GM10266 (cell line): ENCODE results near the gene TRHDE.

Source experiments
- DNase-seq: peaks from one replicate; pipeline ENCODE4 v3.0.0; 2012; ENCODE audit errors: extremely low spot score
- CTCF ChIP-seq: IDR thresholded peaks from 2 replicates; pipeline ENCODE4 v1.5.1; 2012; ENCODE audit warnings: mild to moderate bottlenecking, low read depth; ENCODE audit not compliant: control insufficient read depth, insufficient read depth; ENCODE audit errors: missing control alignments

TRHDE gene

DNA sequence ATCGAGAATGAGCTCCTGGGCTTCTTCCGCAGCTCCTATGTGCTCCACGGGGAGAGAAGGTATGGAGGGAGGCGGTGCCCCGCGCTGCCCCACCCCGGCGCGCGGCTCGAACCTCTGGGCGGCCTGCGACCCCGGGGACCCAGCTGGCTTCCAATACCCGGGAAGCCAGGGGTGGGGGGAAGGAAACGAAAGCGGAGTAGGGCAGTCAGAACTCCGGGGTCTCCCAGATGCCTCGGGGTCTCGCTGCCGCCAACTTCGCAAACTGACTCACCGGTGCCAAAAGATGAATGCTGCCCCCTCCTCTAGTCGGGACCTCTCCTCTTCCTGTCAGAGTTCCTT, 1.3 kb downstream of the TRHDE start:
- TF ChIP-seq CTCF: no peak
- DNase-seq: no peak

- DNase-seq: peak; percentile 22
- no peak for TF ChIP-seq CTCF
These were observed 1.7 kb downstream of the TRHDE start for GRCh38 chr12:72273851-72274351.

GRCh38 chr12:72274931-72275330, 2.8 kb downstream of the TRHDE start:
- DNase-seq: no peak
- TF ChIP-seq CTCF: no peak

- no peak for DNase-seq
- no peak for TF ChIP-seq CTCF
These were observed 3.4 kb downstream of the TRHDE start for GRCh38 chr12:72275526-72275925.

- no peak for DNase-seq
- no peak for TF ChIP-seq CTCF
These were observed 4.1 kb downstream of the TRHDE start for GRCh38 chr12:72276181-72276805.

DNA sequence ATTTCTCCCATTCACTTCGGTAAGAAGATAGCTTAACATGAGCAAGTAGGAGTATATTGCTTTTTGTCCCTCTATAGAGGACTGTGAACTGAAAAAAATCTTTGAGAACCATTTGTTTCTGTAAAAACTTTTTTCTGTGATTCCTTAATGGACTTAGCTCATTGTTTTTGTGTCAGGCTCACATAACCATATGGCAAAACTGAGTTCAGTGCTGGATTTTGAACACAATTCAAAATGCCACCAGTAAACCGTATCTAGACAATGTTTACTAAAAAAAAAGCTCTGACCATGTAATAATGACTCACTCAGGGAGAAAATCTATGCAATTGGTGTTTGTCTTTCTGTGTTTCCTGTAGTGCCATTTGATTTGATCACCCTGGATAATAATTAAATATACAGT, 5.2 kb downstream of the TRHDE start:
- no peak for TF ChIP-seq CTCF
- DNase-seq: no peak

- DNase-seq: no peak
- TF ChIP-seq CTCF: no peak
These were observed 6.7 kb downstream of the TRHDE start for GRCh38 chr12:72278894-72279293.
